ENCODE results near the gene PDE6C. TPM values are rescaled to one million over a fixed set of nuclear protein-coding genes. Genes with fewer than 3 reads are reported as not detected.

PDE6C gene
- total and polyA plus RNA-seq, 2 of the 8 experiments (the other 6 are each of a cell fraction or from before 2014, with no cell fraction given): not detected

DNA sequence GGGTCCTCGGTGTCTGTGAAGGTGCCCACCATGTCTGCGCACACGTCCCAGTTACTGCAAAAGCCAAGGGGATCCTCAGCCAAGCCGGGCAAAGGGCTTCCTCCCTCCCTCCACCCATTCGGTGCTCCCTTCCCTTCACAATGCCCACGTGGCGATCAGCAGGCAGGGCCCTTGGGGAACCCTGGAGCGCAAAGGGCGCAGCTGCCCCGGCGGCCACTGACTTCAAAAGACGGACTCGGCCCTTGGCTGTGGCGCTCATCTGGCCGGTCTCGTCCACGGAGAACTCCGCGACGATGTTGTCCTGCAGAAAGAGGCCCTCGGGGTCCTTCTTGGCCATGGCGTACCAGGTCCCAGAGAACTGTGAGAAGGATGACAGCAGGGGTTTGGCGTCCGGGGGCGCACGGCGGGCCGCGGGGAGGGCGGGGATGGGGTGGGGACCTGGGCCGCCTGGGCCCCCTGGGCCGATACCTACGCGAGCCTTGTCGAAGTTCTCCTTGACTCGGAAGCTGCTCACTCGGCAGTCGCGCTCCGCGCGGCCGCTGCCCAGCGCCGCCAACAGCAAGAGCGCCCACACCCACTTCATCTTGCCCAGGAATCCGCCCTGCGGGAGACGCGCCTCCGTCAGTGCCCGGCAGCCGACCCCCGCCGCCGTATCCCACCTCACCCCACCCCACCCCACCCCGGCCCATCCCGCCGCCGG, 11.7 kb upstream of the PDE6C start (continued):
- TF ChIP-seq SP4 (IDR thresholded peaks at IDR 0.05; ENCODE audit: low read length) (no peak), KDM4A (IDR thresholded peaks at IDR 0.05; ENCODE audit: low read depth, low read length, severe bottlenecking) (peak; percentile 17), HDAC2 (IDR thresholded peaks at IDR 0.05; ENCODE audit: borderline replicate concordance in 1 of 2, low read depth in 2 of 2, low read length in 2 of 2) (no peak)

Data from H1 (cell line).